ENCODE results near the gene PODN.

PODN gene

GRCh38 chr1:53051676-53052075 lies 10.3 kb upstream of the PODN start:
- DNase-seq (ENCODE audit: low spot score), result no peak

GRCh38 chr1:53057127-53057526 lies 4.9 kb upstream of the PODN start:
- no peak for DNase-seq (ENCODE audit: low spot score)

GRCh38 chr1:53060579-53060978 lies 1.4 kb upstream of the PODN start:
- DNase-seq (ENCODE audit: low spot score), result no peak

- no peak for DNase-seq (ENCODE audit: low spot score)
These were observed 722 bp upstream of the PODN start for GRCh38 chr1:53061123-53061858.

GRCh38 chr1:53062708-53063591 lies 937 bp downstream of the PODN start:
- no peak for DNase-seq (ENCODE audit: low spot score)

GRCh38 chr1:53063744-53064515 lies 1.9 kb downstream of the PODN start:
- no peak for DNase-seq (ENCODE audit: low spot score)

- no peak for DNase-seq (ENCODE audit: low spot score)
These were observed 3.4 kb downstream of the PODN start for GRCh38 chr1:53065391-53065790.

- DNase-seq (ENCODE audit: low spot score), result no peak
These were observed 4.5 kb downstream of the PODN start for GRCh38 chr1:53066488-53066887.

- DNase-seq (ENCODE audit: low spot score), result no peak
These were observed 5.1 kb downstream of the PODN start for GRCh38 chr1:53066891-53067738.

- DNase-seq (ENCODE audit: low spot score), result no peak
These were observed 5.9 kb downstream of the PODN start for GRCh38 chr1:53067886-53068285.

- no peak for DNase-seq (ENCODE audit: low spot score)
These were observed 6.5 kb downstream of the PODN start for GRCh38 chr1:53068314-53069099.

GRCh38 chr1:53069265-53069662 lies 7.3 kb downstream of the PODN start:
- DNase-seq (ENCODE audit: low spot score), result no peak

- no peak for DNase-seq (ENCODE audit: low spot score)
These were observed 7.8 kb downstream of the PODN start for GRCh38 chr1:53069663-53070327.

- no peak for DNase-seq (ENCODE audit: low spot score)
These were observed 8.6 kb downstream of the PODN start for GRCh38 chr1:53070621-53071020.

GRCh38 chr1:53071167-53071865 lies 9.3 kb downstream of the PODN start:
- DNase-seq (ENCODE audit: low spot score), result no peak

GRCh38 chr1:53071915-53072314 lies 9.9 kb downstream of the PODN start:
- no peak for DNase-seq (ENCODE audit: low spot score)

GRCh38 chr1:53073287-53073686 lies 11.3 kb downstream of the PODN start:
- no peak for DNase-seq (ENCODE audit: low spot score)

GRCh38 chr1:53073868-53074311 lies 11.9 kb downstream of the PODN start:
- no peak for DNase-seq (ENCODE audit: low spot score)

GRCh38 chr1:53074313-53075154 lies 12.5 kb downstream of the PODN start:
- no peak for DNase-seq (ENCODE audit: low spot score)

Measured in NAMALWA (cell line).